Activated T-cell treated with anti-CD3 and anti-CD28 coated beads, Interleukin-2, amount 50 U/mL, for 24 hours (primary cell): Measurements from ENCODE around the gene LTC4S.

ENCODE experiments used
- DNase-seq: peaks from one replicate; pipeline ENCODE4 v3.0.0-alpha.2; 2020
- H3K27ac Mint-ChIP-seq: 2 replicates; pipeline ENCODE4 v1.8.0; 2020; ENCODE audit warnings: mild to moderate bottlenecking, mixed read lengths
- H3K27me3 Mint-ChIP-seq: 2 replicates; pipeline ENCODE4 v1.8.0; 2020; ENCODE audit warnings: mixed read lengths
- H3K36me3 Mint-ChIP-seq: 2 replicates; pipeline ENCODE4 v1.8.0; 2020; ENCODE audit warnings: low read depth, mixed read lengths
- H3K4me1 Mint-ChIP-seq: 2 replicates; pipeline ENCODE4 v1.8.0; 2020; ENCODE audit warnings: low read depth, mixed read lengths
- H3K4me3 Mint-ChIP-seq: 2 replicates; pipeline ENCODE4 v1.8.0; 2020; ENCODE audit warnings: mild to moderate bottlenecking, moderate library complexity, mixed read lengths
- H3K9me3 Mint-ChIP-seq: 2 replicates; pipeline ENCODE4 v1.8.0; 2020; ENCODE audit warnings: mixed read lengths

LTC4S gene

DNA sequence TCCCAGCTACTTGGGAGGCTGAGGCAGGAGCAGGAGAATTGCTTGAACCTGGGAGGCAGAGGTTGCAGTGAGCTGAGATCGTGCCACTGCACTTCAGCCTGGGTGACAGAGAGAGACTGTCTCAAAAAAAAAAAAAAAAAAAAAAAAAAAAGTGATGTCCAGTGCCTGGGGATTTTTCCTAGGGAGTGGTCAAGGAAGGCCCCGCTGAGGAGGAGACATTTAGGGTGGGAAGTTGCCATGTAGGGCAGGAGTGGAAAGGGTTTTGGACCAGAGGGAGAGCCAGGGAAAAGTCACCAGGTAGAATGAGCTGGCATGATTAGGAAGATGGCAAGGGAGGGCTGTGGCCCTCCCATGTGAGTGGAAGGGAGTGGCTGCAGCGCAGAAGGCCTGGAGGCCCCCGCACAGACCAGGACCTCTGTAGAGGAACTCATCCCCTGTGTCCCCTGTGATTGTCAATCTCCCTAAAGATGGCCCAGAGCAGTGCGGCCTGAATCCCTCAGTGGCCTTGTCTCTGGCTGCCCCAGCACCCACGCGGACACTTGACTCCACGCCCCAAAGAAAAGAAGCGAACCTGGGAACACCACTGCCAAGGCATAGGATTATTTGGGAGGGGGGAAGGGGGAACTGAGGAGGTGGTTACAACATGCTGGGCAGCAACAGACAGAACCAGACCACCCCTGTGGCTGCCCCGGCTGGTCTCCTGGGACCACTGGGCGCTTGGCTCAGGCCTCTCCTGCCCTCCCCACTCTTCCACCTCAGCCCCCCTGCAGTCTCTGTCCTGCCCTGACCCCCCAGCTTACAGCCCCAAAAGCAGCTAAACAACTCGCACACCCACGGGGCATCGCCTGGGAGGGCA lies 24.3 kb downstream of the LTC4S start:
- Mint-ChIP-seq H3K4me1 (peaks cover 47% of the 10 kb centered on the region), H3K27ac (peak overlapping the region; percentile 48), H3K4me3 (peak overlapping the region; percentile 62), H3K9me3 (no peaks in the 10 kb centered on the region), H3K27me3 (peaks cover 4% of the 10 kb centered on the region), H3K36me3 (peaks cover 36% of the 10 kb centered on the region)
- DNase-seq = no peak

DNA sequence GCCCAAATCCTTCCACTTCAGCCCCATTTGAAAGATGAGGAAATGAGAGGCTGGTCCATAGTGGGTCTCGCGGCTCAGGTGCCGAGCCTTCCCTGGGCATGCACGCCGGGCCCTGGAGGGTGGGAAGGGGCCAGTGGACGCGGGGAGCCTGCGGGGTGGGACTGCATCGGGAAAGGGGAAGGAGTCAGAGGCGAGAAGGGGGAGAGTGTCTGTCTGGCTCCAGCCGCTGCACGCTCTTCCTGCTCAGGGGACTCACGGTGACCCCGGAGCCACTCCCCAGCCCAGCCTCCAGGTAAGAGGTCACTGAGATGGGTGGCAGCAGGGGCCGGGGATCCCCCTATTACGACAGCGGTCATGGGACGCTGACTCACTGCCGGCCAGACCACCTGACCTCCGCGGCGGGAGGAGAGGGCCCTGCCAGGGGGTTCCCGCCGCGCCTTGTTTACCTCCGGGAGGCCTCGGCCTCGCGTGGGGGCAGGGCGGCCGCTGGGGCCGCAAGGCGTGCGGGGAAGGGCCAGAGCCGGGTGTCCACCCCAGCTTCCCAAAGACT lies 25.0 kb downstream of the LTC4S start:
- peaks cover 51% of the 10 kb centered on the region for H3K4me1 Mint-ChIP-seq
- peak overlapping the region; percentile 62 for H3K4me3 Mint-ChIP-seq
- peaks cover 39% of the 10 kb centered on the region for H3K36me3 Mint-ChIP-seq
- peaks cover 4% of the 10 kb centered on the region for H3K27me3 Mint-ChIP-seq
- H3K27ac Mint-ChIP-seq = peak overlapping the region; percentile 86
- no peaks in the 10 kb centered on the region for H3K9me3 Mint-ChIP-seq
- DNase-seq = peak; percentile 84

DNA sequence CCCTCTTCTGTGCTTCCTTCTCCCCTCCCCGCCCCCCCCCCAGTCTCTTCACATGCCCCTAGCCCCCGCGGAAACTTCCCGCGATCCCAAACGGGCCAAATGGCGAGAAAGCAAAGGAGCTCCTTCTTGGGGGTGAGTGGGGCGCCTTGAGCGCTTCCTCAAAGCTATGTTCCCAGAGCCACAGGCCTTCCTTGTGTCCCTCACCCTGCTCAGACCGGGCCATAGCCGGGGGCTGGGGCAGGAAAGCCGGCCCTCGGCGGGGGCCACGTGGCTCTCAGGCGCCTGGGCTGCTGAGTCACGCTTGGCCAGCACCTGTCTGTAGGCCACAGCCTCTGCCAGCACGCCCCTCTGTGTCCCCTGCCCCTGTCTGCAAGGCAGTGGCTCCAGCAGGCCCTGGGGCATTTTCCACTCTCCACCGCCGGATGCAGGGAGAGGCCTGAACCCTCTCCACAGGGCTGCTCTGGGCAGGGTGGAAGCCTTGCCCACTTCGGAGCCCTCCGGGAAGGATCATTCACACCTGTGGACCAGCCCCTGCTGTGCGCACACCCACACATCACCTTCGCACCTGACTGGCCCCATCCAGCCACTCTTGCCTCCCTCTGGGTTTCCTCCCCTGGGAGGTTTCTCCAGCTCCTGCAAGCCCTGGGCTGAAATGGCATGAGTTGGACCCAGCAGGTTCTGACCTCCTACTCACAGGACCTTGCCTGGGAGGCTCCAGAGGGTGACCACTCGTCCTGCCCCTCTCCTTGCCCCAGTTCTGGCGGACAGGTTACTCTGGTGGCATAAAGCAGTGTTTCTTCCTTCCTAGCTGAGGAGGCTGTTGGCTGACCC lies 25.7 kb downstream of the LTC4S start:
- H3K27ac Mint-ChIP-seq = peak overlapping the region; percentile 83
- peaks cover 52% of the 10 kb centered on the region for H3K4me1 Mint-ChIP-seq
- H3K36me3 Mint-ChIP-seq = peaks cover 39% of the 10 kb centered on the region

DNA sequence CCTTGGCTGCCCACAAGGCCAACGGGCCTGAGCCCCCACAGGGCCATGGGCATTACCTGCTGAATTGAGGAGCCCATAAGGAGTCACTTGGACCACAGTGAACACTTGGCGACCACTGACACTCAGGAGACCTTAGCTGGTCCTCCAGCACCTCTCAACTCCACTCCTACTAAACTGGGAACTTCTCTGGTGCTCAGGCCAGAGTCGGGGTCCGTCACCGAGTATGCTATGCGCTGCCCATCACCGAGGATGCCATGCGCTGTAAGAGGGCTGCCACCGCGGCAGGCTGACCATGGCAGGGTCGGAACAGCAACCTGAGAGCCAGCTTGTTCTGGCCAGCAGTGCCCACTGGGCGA lies 26.3 kb downstream of the LTC4S start:
- Mint-ChIP-seq H3K27me3 (peaks cover 4% of the 10 kb centered on the region), H3K4me3 (peak overlapping the region; percentile 72), H3K36me3 (peaks cover 40% of the 10 kb centered on the region), H3K27ac (peak overlapping the region; percentile 83), H3K9me3 (no peaks in the 10 kb centered on the region), H3K4me1 (peaks cover 58% of the 10 kb centered on the region)
- DNase-seq = peak; percentile 67

More for the DNA sequence above, 25.7 kb downstream of the LTC4S start:
- peak; percentile 75 for DNase-seq
- peak overlapping the region; percentile 72 for H3K4me3 Mint-ChIP-seq
- H3K9me3 Mint-ChIP-seq = no peaks in the 10 kb centered on the region
- peaks cover 4% of the 10 kb centered on the region for H3K27me3 Mint-ChIP-seq

DNA sequence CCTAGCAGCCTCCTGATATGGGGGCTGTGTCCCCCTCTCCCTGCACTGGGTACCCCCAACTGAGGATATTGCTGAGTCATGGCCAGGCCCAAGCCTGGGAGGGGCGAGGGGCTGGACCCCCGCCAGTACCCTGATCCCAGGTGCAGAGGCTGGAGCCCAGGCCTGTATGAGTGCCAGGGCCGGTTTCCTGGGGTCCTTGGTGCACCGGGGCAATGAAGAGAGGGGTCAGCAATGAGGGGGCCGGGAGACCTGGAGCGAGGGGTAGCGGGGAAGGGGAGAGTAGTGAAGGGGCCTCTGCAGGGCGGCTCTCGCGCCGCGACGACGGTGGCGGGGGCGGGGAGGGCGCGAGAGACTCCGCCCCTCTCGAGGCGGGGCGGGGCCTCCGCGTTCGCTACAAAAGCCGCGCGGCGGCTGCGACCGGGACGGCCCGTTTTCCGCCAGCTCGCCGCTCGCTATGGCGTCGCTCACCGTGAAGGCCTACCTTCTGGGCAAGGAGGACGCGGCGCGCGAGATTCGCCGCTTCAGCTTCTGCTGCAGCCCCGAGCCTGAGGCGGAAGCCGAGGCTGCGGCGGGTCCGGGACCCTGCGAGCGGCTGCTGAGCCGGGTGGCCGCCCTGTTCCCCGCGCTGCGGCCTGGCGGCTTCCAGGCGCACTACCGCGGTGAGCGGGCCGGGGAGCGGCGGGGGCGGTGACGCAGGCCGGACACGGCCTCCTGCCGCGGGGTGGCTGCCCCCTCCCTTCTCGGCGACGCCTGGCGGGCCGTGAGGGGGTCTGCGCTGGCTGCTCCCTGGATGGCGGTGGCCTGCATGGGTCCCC lies 26.9 kb downstream of the LTC4S start, which contains the start of gene SQSTM1:
TSS of gene SQSTM1 (plus strand) at position 423 of the 815 bp plus-strand sequence. CDS start at position 455, 32 bp downstream.
- H3K9me3 Mint-ChIP-seq = no peaks in the 10 kb centered on the region
- H3K4me3 Mint-ChIP-seq = peak within 1 kb of the TSS; percentile 91
- peak; percentile 91 for DNase-seq
- H3K4me1 Mint-ChIP-seq = peaks cover 62% of the 10 kb centered on the region
- H3K36me3 Mint-ChIP-seq = peaks cover 44% of the 10 kb centered on the region
- H3K27me3 Mint-ChIP-seq = peaks cover 3% of the 10 kb centered on the region
- H3K27ac Mint-ChIP-seq = peak within 1 kb of the TSS; percentile 95

DNA sequence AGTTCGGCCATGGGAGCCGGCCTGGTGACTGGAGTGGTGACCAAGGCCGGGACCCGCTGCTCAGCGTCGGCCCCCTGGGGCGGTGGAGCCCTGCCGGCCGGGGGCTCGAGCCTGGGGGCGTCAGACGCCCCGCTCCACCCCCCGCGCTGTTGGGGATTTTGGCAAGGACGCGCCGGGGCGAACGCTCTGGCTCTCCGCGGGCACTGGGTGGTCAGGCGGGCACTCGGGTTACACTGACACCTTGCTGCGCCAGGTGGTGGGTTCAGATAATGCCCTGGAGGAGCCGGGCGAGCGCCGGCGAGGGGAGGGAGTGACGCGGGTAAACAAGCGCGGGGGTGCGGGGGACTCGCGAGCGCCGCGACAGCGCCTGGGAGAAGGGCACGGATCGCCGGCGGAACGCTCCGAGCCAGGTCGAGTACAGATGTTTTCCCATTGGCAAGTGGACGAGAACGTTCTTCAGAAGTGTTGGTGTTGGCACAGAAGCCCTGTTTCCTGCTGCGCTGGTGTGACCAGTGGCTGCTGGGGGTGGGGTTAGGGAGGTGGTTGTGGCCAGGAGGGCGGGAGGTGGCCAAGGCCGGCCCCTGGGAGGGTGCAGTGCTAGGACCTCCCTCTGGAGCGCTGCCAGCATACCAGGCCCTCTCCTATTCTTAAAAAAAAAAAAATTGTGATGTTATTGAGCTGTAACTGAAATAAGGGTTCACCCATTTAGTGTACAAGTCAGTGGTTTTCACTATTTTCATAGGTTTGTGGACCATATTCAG lies 27.7 kb downstream of the LTC4S start:
- Mint-ChIP-seq H3K36me3 (peaks cover 49% of the 10 kb centered on the region), H3K27ac (peak overlapping the region; percentile 95), H3K4me1 (peaks cover 60% of the 10 kb centered on the region)

DNA sequence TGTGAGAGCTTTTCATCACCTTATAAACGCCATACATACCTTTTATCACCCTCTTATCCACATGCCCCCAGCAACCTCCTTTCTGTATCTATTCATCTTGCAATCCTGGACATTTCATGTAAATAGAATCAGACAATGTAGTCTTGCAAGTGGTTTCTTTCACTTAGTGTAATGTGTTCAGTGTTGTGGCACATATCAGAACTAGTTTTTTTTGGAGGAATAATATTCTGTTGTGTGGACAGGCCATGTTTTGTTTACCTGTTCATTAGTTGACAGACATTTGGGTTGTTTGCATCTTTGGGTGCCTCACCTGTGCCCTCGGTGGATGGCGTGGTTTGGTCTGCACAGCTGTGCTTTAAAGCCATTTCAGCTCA lies 28.3 kb downstream of the LTC4S start:
- Mint-ChIP-seq H3K36me3 (peaks cover 55% of the 10 kb centered on the region), H3K4me1 (peaks cover 64% of the 10 kb centered on the region), H3K4me3 (peak overlapping the region; percentile 91), H3K27me3 (no peaks in the 10 kb centered on the region), H3K27ac (peak overlapping the region; percentile 95), H3K9me3 (no peaks in the 10 kb centered on the region)
- DNase-seq = no peak

More for the DNA sequence above, 27.7 kb downstream of the LTC4S start:
- no peaks in the 10 kb centered on the region for H3K27me3 Mint-ChIP-seq
- DNase-seq = peak; percentile 87
- H3K4me3 Mint-ChIP-seq = peak overlapping the region; percentile 91
- H3K9me3 Mint-ChIP-seq = no peaks in the 10 kb centered on the region

DNA sequence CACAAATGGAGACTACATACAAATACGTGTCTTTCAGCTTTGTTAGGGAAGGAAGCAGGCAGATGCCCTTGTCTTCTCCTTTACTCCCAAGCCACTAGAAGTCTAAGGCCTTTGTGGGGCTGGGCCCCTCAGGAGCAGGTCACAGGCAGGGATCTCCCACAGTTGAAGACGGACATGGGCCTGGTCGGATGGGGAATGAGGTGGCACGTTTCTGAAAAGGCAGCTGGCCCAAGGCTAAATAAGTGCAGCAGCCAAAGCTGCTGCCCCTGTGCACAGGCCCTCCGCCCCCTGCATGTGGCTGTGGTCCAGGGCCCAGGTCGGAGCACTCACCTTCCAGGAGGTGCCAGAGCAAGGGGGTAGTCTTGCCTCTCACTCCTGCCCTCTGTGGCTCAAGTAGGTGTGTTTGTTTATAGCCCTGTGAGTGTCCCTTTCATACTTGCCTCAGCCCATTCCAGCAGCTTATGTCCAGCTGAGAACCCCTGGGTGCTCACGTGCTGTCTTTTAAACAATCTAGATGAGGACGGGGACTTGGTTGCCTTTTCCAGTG lies 28.7 kb downstream of the LTC4S start:
- peaks cover 60% of the 10 kb centered on the region for H3K36me3 Mint-ChIP-seq
- no peaks in the 10 kb centered on the region for H3K9me3 Mint-ChIP-seq
- DNase-seq = no peak
- H3K4me1 Mint-ChIP-seq = peaks cover 65% of the 10 kb centered on the region
- H3K4me3 Mint-ChIP-seq = peak overlapping the region; percentile 91
- H3K27me3 Mint-ChIP-seq = no peaks in the 10 kb centered on the region
- H3K27ac Mint-ChIP-seq = peak overlapping the region; percentile 95

DNA sequence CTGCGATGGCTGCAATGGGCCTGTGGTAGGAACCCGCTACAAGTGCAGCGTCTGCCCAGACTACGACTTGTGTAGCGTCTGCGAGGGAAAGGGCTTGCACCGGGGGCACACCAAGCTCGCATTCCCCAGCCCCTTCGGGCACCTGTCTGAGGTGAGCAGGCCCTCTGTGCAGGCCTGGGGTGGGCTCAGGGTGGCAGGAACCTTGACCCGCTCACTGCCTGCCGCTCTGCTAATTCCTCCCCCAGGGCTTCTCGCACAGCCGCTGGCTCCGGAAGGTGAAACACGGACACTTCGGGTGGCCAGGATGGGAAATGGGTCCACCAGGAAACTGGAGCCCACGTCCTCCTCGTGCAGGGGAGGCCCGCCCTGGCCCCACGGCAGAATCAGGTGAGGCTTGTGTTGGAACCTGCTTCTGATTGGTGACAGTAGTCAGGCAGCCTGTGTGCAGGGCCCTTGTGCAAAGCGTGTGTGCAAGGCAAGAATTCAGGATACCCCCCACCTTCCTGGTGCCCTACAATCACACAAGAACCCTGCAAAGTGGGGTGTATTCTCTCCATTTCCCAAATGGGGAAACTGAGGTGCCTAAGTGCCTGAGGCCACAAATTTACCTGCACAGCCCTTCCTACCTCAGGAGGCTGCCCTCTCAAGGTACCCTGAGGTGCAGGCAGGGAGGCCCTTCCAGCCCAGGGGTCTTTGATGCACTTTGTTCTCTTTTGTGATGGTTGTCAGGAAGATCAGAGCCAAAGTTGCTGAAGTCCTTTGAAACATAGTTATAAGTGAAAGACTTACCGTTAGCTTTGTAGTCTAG lies 30.4 kb downstream of the LTC4S start:
- Mint-ChIP-seq H3K27ac (peak overlapping the region; percentile 23), H3K36me3 (peaks cover 76% of the 10 kb centered on the region), H3K4me3 (no peak overlapping the region), H3K9me3 (no peaks in the 10 kb centered on the region), H3K27me3 (no peaks in the 10 kb centered on the region), H3K4me1 (peaks cover 65% of the 10 kb centered on the region)
- DNase-seq = no peak

DNA sequence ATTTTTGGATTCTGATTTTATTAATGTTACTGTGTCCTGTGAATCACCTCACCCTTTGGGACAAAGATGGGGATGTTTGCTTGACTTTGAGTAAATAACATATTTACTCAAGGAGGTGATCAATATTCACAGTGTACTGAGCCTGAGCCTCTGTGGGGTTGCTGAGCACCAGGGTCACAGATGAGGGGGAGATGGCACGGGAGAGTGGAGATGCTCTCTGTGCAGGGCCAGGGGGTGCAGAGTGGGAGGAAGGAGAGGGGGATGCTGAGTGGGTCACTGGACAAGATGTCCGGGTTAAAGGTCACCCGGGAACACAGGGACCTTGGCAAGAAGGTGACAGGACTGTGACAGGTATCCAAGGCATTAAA lies 30.9 kb downstream of the LTC4S start:
- no peak overlapping the region for H3K4me3 Mint-ChIP-seq
- no peak for DNase-seq

DNA sequence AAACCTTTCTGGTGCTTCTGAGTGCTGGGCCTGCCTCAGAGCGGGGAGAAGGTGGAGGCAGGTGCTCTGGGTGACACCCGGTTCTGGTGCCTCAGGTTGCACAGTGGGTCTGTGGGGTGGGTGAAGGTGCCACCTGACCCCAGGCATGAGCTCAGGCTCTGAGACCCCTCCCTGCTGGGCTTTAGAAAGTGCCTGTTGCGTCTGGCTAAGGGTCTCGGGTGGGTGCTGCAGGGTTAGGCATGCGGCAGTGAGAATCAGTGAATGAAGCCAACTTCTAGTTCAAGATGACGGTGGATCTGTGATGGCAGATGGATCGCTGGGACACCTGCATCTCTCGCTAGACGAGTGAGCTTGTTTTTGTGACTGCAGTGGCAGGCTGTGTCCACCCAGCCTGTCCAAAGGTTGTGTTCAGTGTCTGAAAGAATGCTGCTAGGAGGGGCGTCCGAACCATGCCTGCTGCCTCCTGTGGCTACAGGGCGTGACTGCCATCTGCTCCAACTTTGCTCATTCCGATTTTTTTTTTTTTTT lies 31.9 kb downstream of the LTC4S start:
- H3K4me1 Mint-ChIP-seq = peaks cover 56% of the 10 kb centered on the region
- no peak overlapping the region for H3K4me3 Mint-ChIP-seq
- H3K9me3 Mint-ChIP-seq = no peaks in the 10 kb centered on the region
- DNase-seq = no peak
- H3K27me3 Mint-ChIP-seq = no peaks in the 10 kb centered on the region
- peaks cover 92% of the 10 kb centered on the region for H3K36me3 Mint-ChIP-seq
- H3K27ac Mint-ChIP-seq = peak overlapping the region; percentile 33

More for the DNA sequence above, 30.9 kb downstream of the LTC4S start:
- peaks cover 82% of the 10 kb centered on the region for H3K36me3 Mint-ChIP-seq
- H3K27ac Mint-ChIP-seq = peak overlapping the region; percentile 23
- H3K27me3 Mint-ChIP-seq = no peaks in the 10 kb centered on the region
- peaks cover 62% of the 10 kb centered on the region for H3K4me1 Mint-ChIP-seq
- no peaks in the 10 kb centered on the region for H3K9me3 Mint-ChIP-seq

DNA sequence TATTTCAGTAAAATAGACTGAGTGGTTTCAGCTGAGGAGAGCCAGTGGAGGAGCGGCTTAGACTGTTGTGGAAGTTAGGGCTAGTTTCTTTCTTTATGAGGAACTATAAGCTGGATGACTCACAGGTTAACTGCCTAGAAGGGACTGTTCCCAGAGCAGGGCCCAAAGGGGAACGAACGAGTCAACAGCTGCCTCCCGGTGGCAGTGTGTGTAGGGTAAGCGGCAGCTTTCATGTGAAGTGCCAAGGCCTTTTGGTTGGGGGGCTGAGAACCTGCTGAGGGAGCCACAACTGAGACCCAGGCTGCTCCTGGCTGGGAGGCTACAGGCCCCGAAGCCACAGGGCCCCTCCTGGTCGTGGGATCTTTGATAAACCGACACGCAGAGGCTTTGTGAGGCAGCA lies 33.9 kb downstream of the LTC4S start:
- no peaks in the 10 kb centered on the region for H3K27me3 Mint-ChIP-seq
- peaks cover 46% of the 10 kb centered on the region for H3K4me1 Mint-ChIP-seq
- H3K9me3 Mint-ChIP-seq = no peaks in the 10 kb centered on the region
- H3K36me3 Mint-ChIP-seq = peaks cover 99% of the 10 kb centered on the region
- peak overlapping the region; percentile 91 for H3K27ac Mint-ChIP-seq
- peak overlapping the region; percentile 25 for H3K4me3 Mint-ChIP-seq
- peak; percentile 69 for DNase-seq
